ENCODE data around the gene SLC5A5.

- TF ChIP-seq REST (tag by site-specific recombination; IDR thresholded peaks at IDR 0.05) (no peak), ATF2 (tag by site-specific recombination; IDR thresholded peaks at IDR 0.05; ENCODE audit: low read depth) (no peak), PRDM10 (tag by site-specific recombination; IDR thresholded peaks at IDR 0.05) (no peak), ZNF266 (tag by site-specific recombination; IDR thresholded peaks at IDR 0.05; ENCODE audit: low read depth) (no peak), IKZF3 (tag by site-specific recombination; IDR thresholded peaks at IDR 0.05) (no peak)
These were observed 61.8 kb downstream of the SLC5A5 start for GRCh38 chr19:17933414-17934129.
